ENCODE data around the gene TMEM63A.

Gene TMEM63A

DNA sequence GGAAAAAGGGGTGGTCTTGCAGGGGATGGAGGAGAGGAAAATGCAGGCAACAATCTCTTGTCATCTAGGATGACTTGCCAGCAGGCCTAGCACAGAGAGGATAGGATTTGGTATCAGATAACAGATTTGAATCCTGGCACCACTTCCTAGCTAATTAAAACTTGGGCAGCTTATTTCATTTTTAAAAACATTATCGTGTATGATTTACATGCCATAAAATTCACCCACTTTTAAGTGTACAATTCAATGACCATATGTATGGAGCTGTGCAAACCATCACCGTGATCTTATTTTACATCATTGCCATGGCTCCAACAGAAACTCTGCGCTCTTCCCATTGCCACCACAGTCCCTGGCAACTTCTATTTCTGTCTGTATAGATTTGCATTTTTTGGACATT lies 34.9 kb upstream of the TMEM63A start:
- Histone ChIP-seq H3K27ac (no peak overlapping the region), H3K79me2 (ENCODE audit: insufficient read depth, low read depth) (peaks cover 3% of the 10 kb centered on the region; the same call in 1 of the 2 replicates), H3K4me3 (IDR thresholded peaks at IDR 0.05; ENCODE audit: insufficient read depth, low read depth, low read length) (no peak overlapping the region), H3K4me1 (ENCODE audit: low read depth, poor library complexity, severe bottlenecking) (peaks cover 30% of the 10 kb centered on the region), H3K27me3 (ENCODE audit: insufficient read depth, low read depth) (no peaks in the 10 kb centered on the region), H3K9ac (no peak overlapping the region), H2AFZ (ENCODE audit: low read depth) (no peak overlapping the region), H3K36me3 (ENCODE audit: insufficient read depth) (no peaks in the 10 kb centered on the region), H3K4me2 (no peak overlapping the region), H4K20me1 (ENCODE audit: insufficient read depth) (no peaks in the 10 kb centered on the region)
- TF ChIP-seq, protein P1, sequence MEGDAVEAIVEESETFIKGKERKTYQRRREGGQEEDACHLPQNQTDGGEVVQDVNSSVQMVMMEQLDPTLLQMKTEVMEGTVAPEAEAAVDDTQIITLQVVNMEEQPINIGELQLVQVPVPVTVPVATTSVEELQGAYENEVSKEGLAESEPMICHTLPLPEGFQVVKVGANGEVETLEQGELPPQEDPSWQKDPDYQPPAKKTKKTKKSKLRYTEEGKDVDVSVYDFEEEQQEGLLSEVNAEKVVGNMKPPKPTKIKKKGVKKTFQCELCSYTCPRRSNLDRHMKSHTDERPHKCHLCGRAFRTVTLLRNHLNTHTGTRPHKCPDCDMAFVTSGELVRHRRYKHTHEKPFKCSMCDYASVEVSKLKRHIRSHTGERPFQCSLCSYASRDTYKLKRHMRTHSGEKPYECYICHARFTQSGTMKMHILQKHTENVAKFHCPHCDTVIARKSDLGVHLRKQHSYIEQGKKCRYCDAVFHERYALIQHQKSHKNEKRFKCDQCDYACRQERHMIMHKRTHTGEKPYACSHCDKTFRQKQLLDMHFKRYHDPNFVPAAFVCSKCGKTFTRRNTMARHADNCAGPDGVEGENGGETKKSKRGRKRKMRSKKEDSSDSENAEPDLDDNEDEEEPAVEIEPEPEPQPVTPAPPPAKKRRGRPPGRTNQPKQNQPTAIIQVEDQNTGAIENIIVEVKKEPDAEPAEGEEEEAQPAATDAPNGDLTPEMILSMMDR (conservative IDR thresholded peaks at IDR 0.05; ENCODE audit: low read depth, low read length), result no peak

DNA sequence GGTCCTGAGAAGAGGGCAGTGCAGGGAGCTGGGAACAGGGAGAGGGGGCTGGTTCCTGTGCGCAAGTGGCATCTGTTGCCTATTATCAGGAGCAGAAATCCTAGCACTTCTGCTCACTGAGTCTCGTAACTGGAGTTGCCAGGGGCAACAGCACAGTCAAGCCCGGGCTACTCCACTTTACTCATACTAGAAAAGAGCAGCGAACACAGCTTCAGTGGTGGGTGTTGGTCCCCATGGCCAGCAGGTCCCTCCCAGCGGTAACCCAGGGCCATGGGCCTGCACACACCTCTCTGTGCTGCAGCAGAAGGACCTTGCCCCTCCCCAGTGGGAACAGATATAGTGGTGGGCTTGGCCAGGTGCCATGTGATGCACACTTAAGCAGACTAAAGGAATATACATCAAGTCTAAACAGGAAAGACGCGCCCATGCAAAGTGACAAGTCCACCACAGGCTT lies 33.4 kb upstream of the TMEM63A start:
- Histone ChIP-seq H3K36me3 (ENCODE audit: insufficient read depth) (no peaks in the 10 kb centered on the region), H3K4me2 (no peak overlapping the region), H3K27me3 (ENCODE audit: insufficient read depth, low read depth) (no peaks in the 10 kb centered on the region), H3K4me3 (IDR thresholded peaks at IDR 0.05; ENCODE audit: insufficient read depth, low read depth, low read length) (no peak overlapping the region), H3K9ac (no peak overlapping the region), H3K4me1 (ENCODE audit: low read depth, poor library complexity, severe bottlenecking) (peaks cover 17% of the 10 kb centered on the region), H3K79me2 (ENCODE audit: insufficient read depth, low read depth) (no peaks in the 10 kb centered on the region; the same call in 1 of the 2 replicates), H3K27ac (no peak overlapping the region), H2AFZ (ENCODE audit: low read depth) (no peak overlapping the region), H4K20me1 (ENCODE audit: insufficient read depth) (no peaks in the 10 kb centered on the region)
- TF ChIP-seq, protein P1 (conservative IDR thresholded peaks at IDR 0.05; ENCODE audit: low read depth, low read length), result no peak

DNA sequence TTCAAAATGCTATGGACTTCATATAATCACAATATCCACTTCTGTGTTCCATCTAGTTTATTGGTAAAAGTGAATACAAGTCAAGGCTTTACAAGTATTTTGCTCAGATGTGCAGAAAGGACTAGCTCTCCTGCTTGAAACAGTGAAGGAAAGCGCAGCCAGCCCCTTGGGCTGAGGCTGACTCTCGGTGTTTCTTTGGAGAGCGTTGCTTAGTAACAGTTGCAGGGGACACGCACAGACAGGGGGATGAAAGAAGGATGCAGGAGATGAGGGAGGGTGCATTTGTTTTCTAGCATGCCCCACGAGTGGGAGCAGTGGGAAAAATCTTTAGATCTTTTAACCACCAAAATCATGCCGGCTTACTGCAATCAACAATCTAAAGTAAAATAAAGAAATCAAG lies 32.8 kb upstream of the TMEM63A start:
- H3K27ac ChIP-seq, result no peak overlapping the region
- no peaks in the 10 kb centered on the region for H3K36me3 ChIP-seq (ENCODE audit: insufficient read depth)
- H2AFZ ChIP-seq (ENCODE audit: low read depth), result no peak overlapping the region
- no peaks in the 10 kb centered on the region; the same call in 1 of the 2 replicates for H3K79me2 ChIP-seq (ENCODE audit: insufficient read depth, low read depth)
- H3K9ac ChIP-seq, result no peak overlapping the region
- H3K4me3 ChIP-seq (IDR thresholded peaks at IDR 0.05; ENCODE audit: insufficient read depth, low read depth, low read length), result no peak overlapping the region
- no peaks in the 10 kb centered on the region for H4K20me1 ChIP-seq (ENCODE audit: insufficient read depth)
- peaks cover 10% of the 10 kb centered on the region for H3K4me1 ChIP-seq (ENCODE audit: low read depth, poor library complexity, severe bottlenecking)
- H3K27me3 ChIP-seq (ENCODE audit: insufficient read depth, low read depth), result no peaks in the 10 kb centered on the region
- H3K4me2 ChIP-seq, result no peak overlapping the region
- TF ChIP-seq, protein P1 (conservative IDR thresholded peaks at IDR 0.05; ENCODE audit: low read depth, low read length), result no peak

DNA sequence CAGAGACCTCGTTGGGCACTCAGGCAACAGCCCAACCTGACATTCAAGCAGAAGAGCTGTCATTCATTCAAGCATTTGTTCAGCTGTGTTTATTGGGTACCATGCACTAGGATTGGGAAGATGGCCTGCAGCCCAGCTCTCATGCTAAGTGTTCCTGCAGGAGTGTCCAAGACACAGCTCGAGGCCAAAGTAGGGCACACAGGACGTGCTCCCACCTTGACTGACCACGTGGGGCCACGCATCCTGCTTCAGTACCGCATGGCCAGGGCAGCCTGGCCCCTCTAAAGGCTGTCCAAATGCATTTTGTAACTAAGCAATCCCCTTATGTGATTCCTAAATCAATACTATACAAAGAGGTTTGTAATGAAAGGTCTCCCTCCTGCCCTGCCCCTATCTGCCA lies 32.2 kb upstream of the TMEM63A start:
- Histone ChIP-seq H3K79me2 (ENCODE audit: insufficient read depth, low read depth) (no peaks in the 10 kb centered on the region), H3K9ac (no peak overlapping the region), H3K4me1 (ENCODE audit: low read depth, poor library complexity, severe bottlenecking) (peaks cover 5% of the 10 kb centered on the region), H2AFZ (ENCODE audit: low read depth) (no peak overlapping the region), H3K4me2 (no peak overlapping the region), H3K27ac (no peak overlapping the region), H4K20me1 (ENCODE audit: insufficient read depth) (no peaks in the 10 kb centered on the region), H3K4me3 (IDR thresholded peaks at IDR 0.05; ENCODE audit: insufficient read depth, low read depth, low read length) (no peak overlapping the region), H3K36me3 (ENCODE audit: insufficient read depth) (no peaks in the 10 kb centered on the region), H3K27me3 (ENCODE audit: insufficient read depth, low read depth) (no peaks in the 10 kb centered on the region)
- TF ChIP-seq, protein P1 (conservative IDR thresholded peaks at IDR 0.05; ENCODE audit: low read depth, low read length), result no peak
